HepG2 (cell line): Measurements from ENCODE around the gene CLHC1. TPM values are rescaled to one million over a fixed set of nuclear protein-coding genes. Genes with fewer than 3 reads are reported as not detected.
A peak's percentile ranks its signal among the peaks of the same experiment; 100 is the strongest.

ENCODE experiments used
- ATAC-seq: fragments of 200-7000 bp; cut with Tn5 transposase; 3 replicates; pipeline ENCODE4 v1.9.1; 2020; ENCODE audit warnings: mild to moderate bottlenecking, moderate library complexity
- BruUV-seq: library from RNA; stranded (reverse); fragments of 400-500 nt; replicated peaks from 2 replicates; lab custom pipeline; 2021; lab: Mats Ljungman, UMichigan
- CTCF ChIA-PET: fragments of 300-600 bp; formaldehyde crosslinking; extraction: SDS; loops from one replicate; lab custom pipeline; 2021; ENCODE audit warnings: low total read pairs, inconsistent platforms, low intra/inter-chr PET ratio; lab: Yijun Ruan, JAX
- POLR2A ChIA-PET: fragments of 350-600 bp; sonication (Branson Sonifier 250); formaldehyde crosslinking; loops from one replicate; lab custom pipeline; 2020; ENCODE audit warnings: antibody characterized with exemption, inconsistent platforms; lab: Yijun Ruan, JAX
- DNase-seq: peaks from one replicate; pipeline ENCODE4 v3.0.0-alpha.2; 2015; ENCODE audit warnings: low spot score
- FAIRE-seq: peaks from 3 replicates; lab custom pipeline; 2011; peaks lifted over from hg19 to GRCh38; lab: Jason Lieb, UNC
- H2AFZ ChIP-seq: one replicate; pipeline ENCODE4 v1.6.1; 2011; ENCODE audit warnings: low read length, inconsistent platforms
- H3K27ac ChIP-seq: fragments of 300-600 bp; 3 replicates; pipeline ENCODE4 v1.8.0; 2011; ENCODE audit warnings: mixed run types, mild to moderate bottlenecking, mixed read lengths, low read length, inconsistent platforms; ENCODE audit not compliant: insufficient read depth; ENCODE audit errors: extremely low read length
- H3K27me3 ChIP-seq, 2 experiments: fragments of 200-600 bp in 1 of 2; 2 replicates in 1 of 2; 3 replicates in 1 of 2; pipeline versions ENCODE4 v1.6.0 to v1.8.0; 2011; ENCODE audit warnings: low read length in 2 of 2, mild to moderate bottlenecking in 2 of 2, moderate library complexity in 2 of 2, inconsistent platforms in 1 of 2; ENCODE audit not compliant: insufficient read depth in 2 of 2, control insufficient read depth in 1 of 2
- H3K36me3 ChIP-seq, 2 experiments: fragments of 200-600 bp in 1 of 2; replicated peaks in 1 of 2; 2 replicates in 1 of 2; 3 replicates in 1 of 2; pipeline versions ENCODE4 v1.5.1 to v1.8.0; 2011; ENCODE audit warnings: low read length in 2 of 2, inconsistent platforms in 1 of 2; ENCODE audit not compliant: insufficient read depth in 2 of 2, control insufficient read depth in 1 of 2
- H3K4me1 ChIP-seq: 2 replicates; pipeline ENCODE4 v1.5.1; 2012; ENCODE audit warnings: low read length, inconsistent platforms; ENCODE audit not compliant: insufficient read depth
- H3K4me2 ChIP-seq: 2 replicates; pipeline ENCODE4 v1.6.0; 2011; ENCODE audit warnings: low read depth, low read length, inconsistent platforms
- H3K4me3 ChIP-seq, 3 experiments: fragments of 200-600 bp in 1 of 3; sonication (generic), shearing (Covaris generic) in 1 of 3; replicated peaks in 1 of 3; 2 replicates each; pipeline ENCODE4 v1.5.1; 2011 to 2016; ENCODE audit warnings: low read length in 3 of 3, inconsistent platforms in 2 of 3, low read depth in 2 of 3, mild to moderate bottlenecking in 2 of 3, control low read depth in 1 of 3, mixed read lengths in 1 of 3; ENCODE audit not compliant: insufficient read depth in 1 of 3
- H3K79me2 ChIP-seq: one replicate; pipeline ENCODE4 v1.6.1; 2011; ENCODE audit warnings: low read length, inconsistent platforms; ENCODE audit not compliant: insufficient read depth
- H3K9ac ChIP-seq: 2 replicates; pipeline ENCODE4 v1.6.0; 2011; ENCODE audit warnings: mild to moderate bottlenecking, low read depth, low read length, inconsistent platforms; ENCODE audit not compliant: insufficient read depth
- H3K9me3 ChIP-seq: 2 replicates; pipeline ENCODE4 v1.5.1; 2012; ENCODE audit warnings: mild to moderate bottlenecking, low read length
- H4K20me1 ChIP-seq: 2 replicates; pipeline ENCODE4 v1.6.0; 2011; ENCODE audit warnings: inconsistent platforms, mild to moderate bottlenecking, low read length, moderate library complexity; ENCODE audit not compliant: insufficient read depth
- NRL ChIP-seq: sonication (generic); formaldehyde crosslinking; IDR thresholded peaks from 2 replicates; pipeline ENCODE4 v1.5.0; 2020; ENCODE audit warnings: missing genetic modification reagents, mild to moderate bottlenecking, moderate library complexity, borderline replicate concordance
- REPIN1 ChIP-seq: sonication (generic); formaldehyde crosslinking; IDR thresholded peaks from 2 replicates; pipeline ENCODE4 v1.8.0; 2022; ENCODE audit warnings: missing genetic modification reagents, low read depth, mild to moderate bottlenecking, borderline replicate concordance
- THAP9 ChIP-seq: sonication (generic); formaldehyde crosslinking; IDR thresholded peaks from 2 replicates; pipeline ENCODE4; 2020; ENCODE audit warnings: missing genetic modification reagents, mild to moderate bottlenecking, borderline replicate concordance
- ZFX ChIP-seq: sonication (generic); formaldehyde crosslinking; IDR thresholded peaks from 2 replicates; pipeline ENCODE4 v1.4.0; 2020; ENCODE audit warnings: mild to moderate bottlenecking, low read depth, missing genetic modification reagents, moderate library complexity
- ZNF232 ChIP-seq: sonication (generic); formaldehyde crosslinking; IDR thresholded peaks from 2 replicates; pipeline ENCODE4 v1.4.0; 2020; ENCODE audit warnings: missing genetic modification reagents, borderline replicate concordance
- ZNF740 ChIP-seq: sonication (generic); formaldehyde crosslinking; IDR thresholded peaks from 2 replicates; pipeline ENCODE4 v1.4.0; 2020; ENCODE audit warnings: missing genetic modification reagents
- WGBS: methylation state at CpG from one replicate; pipeline ENCODE4 v1.1.6; 2017; ENCODE audit warnings: low lambda C conversion rate; 5-methylcytosine and 5-hydroxymethylcytosine counted together
- in situ Hi-C: cut with HindIII; loops from 2 replicates; pipeline ENCODE4 v1.10.0; 2017; ENCODE audit warnings: low pct_unique_long_range_greater_than_20kb; ENCODE audit not compliant: extremely low pct_ligation_motif_present
- intact Hi-C: fragments of 100-400 bp; cut with micrococcal nuclease; formaldehyde crosslinking; loops from one replicate; pipeline ENCODE4 v1.10.0; 2022; ENCODE audit not compliant: unreplicated experiment
- polyA plus RNA-seq, 8 experiments: library from polyadenylated mRNA; depleted of rRNA in 3 of 8; stranded (reverse) in 7 of 8; unstranded in 1 of 8; fragments of >200 nt; fragmentation: Illumina TruSeq in 4 of 8; extraction: Trizol in 4 of 8; gene quantifications; 2 replicates each; pipeline versions ENCODE4 v1.2.1 to v1.2.3, GENCODE V29; 2011 to 2016; ENCODE audit warnings: low read depth in 4 of 8, missing spikeins in 1 of 8, mixed read lengths in 1 of 8; ENCODE audit not compliant: insufficient read depth in 1 of 8
- total RNA-seq, 5 experiments: library from RNA; depleted of rRNA; stranded (reverse); fragments of >200 nt; fragmentation: Illumina TruSeq; extraction: Trizol; gene quantifications; 2 replicates each; pipeline ENCODE4 v1.2.3, GENCODE V29; 2016; ENCODE audit warnings: low read depth in 1 of 5
- TF ChIP-seq, protein P1 (sequence below): sonication (generic); formaldehyde crosslinking; IDR thresholded peaks from 2 replicates; pipeline ENCODE4 v1.4.0; 2020; ENCODE audit warnings: mild to moderate bottlenecking, missing genetic modification reagents, borderline replicate concordance

Gene CLHC1
- total and polyA plus RNA-seq, 2 of the 13 experiments (the other 11 are each of a cell fraction or from before 2014, with no cell fraction given) = 9.8 to 12.6 TPM

GRCh38 chr2:55138014-55138881, 93.8 kb downstream of the CLHC1 start (continued):
- TF ChIP-seq ZNF232 (CRISPR knock-in tag) = no peak
- TF ChIP-seq ZNF740 (CRISPR knock-in tag) = no peak

- H3K4me3 ChIP-seq = peak overlapping the region; percentile 36 to 71 (median 54); a peak in 5 of 6 replicates
- 0 out of 2 replicates have a peak, but pooled peaks have one; percentile 11 for TF ChIP-seq ZFX (CRISPR knock-in tag)
- peak; percentile 47; the same call in 1 of the 2 replicates for TF ChIP-seq THAP9 (CRISPR knock-in tag)
- TF ChIP-seq, protein P1, sequence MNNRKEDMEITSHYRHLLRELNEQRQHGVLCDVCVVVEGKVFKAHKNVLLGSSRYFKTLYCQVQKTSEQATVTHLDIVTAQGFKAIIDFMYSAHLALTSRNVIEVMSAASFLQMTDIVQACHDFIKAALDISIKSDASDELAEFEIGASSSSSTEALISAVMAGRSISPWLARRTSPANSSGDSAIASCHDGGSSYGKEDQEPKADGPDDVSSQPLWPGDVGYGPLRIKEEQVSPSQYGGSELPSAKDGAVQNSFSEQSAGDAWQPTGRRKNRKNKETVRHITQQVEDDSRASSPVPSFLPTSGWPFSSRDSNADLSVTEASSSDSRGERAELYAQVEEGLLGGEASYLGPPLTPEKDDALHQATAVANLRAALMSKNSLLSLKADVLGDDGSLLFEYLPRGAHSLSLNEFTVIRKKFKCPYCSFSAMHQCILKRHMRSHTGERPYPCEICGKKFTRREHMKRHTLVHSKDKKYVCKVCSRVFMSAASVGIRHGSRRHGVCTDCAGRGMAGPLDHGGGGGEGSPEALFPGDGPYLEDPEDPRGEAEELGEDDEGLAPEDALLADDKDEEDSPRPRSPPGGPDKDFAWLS (CRISPR knock-in tag) = 0 out of 2 replicates have a peak, but pooled peaks have one; percentile 23
- peak; percentile 64 for TF ChIP-seq NRL
- TF ChIP-seq REPIN1 (CRISPR knock-in tag) = no peak
These were observed 94.8 kb downstream of the CLHC1 start for GRCh38 chr2:55137024-55137958.

More at GRCh38 chr2:55137024-55137958, 94.8 kb downstream of the CLHC1 start:
- in situ Hi-C loops (no loop called here), intact Hi-C loops (no loop called here)
- ChIA-PET CTCF (no interaction called here), POLR2A (interaction anchor here (1.3 kb wide), 2 partner anchors 28 to 87 kb away, joined by 3 to 4 read pairs; partner anchors contain the start of gene RTN4)
- Histone ChIP-seq H3K27ac (no peak overlapping the region), H3K27me3 (peaks cover 1 to 29% of the 10 kb centered on the region in 2 experiments; a peak in 3 of 5 replicates), H3K4me1 (peaks cover 53% of the 10 kb centered on the region), H4K20me1 (no peaks in the 10 kb centered on the region), H3K36me3 (no peaks in the 10 kb centered on the region), H2AFZ (peak overlapping the region; percentile 20), H3K4me2 (peak overlapping the region; percentile 97), H3K9me3 (no peaks in the 10 kb centered on the region), H3K9ac (peak overlapping the region; percentile 32; the same call in 1 of the 2 replicates), H3K79me2 (no peaks in the 10 kb centered on the region)
- WGBS = 11% methylated on average over 21 of the region's 23 CpGs
- DNase-seq = no peak
- BruUV-seq = no TSS peak
- peak; percentile 62 for ATAC-seq
- no peak for FAIRE-seq
